Measurements from ENCODE around the gene OR10C1.

Gene OR10C1

GRCh38 chr6:29477923-29478450 lies 38.9 kb downstream of the OR10C1 start:
- no peak for DNase-seq

- DNase-seq, result no peak
Measured at GRCh38 chr6:29478740-29479139, 39.6 kb downstream of the OR10C1 start.

DNA sequence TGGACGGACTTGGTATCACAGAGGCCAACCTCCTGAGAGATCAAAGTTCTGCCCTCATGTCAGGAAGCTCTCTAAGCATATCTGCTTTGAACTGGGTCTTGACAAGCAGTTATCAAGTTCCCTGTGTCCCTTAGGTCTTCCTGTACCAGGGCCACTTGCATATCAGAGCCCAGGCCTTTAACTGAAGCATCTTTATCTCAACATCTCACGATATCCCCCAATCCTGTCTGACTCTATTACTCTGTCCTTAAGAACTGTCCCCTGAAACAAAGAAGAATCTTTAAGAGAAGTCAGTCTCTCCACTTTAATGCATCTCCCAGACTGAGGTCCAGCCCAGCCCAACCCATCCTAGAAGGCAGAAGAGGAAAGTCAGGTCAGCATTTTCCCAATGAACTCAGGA lies 40.5 kb downstream of the OR10C1 start:
- no peak for DNase-seq

GRCh38 chr6:29483186-29483585 lies 44.1 kb downstream of the OR10C1 start:
- no peak for DNase-seq

- DNase-seq, result no peak
Measured at GRCh38 chr6:29483735-29484134, 44.6 kb downstream of the OR10C1 start.

DNA sequence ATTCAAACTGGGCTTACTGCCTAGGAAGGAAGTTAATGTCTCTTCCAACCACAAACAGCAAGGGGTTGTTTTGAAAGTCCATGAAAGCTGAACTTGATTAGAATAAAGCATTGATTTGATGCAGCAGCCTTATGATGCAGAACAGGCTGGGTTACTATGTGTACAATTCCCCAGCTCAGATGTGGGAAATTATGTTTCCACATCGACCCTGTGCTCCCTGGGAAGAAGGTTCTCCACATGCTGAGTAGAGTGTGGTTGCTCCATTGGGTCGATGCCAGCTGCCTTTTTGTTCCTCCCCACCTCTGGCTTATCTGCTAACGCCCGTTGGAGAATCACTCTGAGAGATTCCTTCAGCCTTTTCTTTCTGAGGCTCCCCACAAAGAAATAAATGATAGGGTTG lies 47.5 kb downstream of the OR10C1 start:
- no peak for DNase-seq

GRCh38 chr6:29487131-29487530 lies 48.0 kb downstream of the OR10C1 start:
- DNase-seq, result no peak

DNA sequence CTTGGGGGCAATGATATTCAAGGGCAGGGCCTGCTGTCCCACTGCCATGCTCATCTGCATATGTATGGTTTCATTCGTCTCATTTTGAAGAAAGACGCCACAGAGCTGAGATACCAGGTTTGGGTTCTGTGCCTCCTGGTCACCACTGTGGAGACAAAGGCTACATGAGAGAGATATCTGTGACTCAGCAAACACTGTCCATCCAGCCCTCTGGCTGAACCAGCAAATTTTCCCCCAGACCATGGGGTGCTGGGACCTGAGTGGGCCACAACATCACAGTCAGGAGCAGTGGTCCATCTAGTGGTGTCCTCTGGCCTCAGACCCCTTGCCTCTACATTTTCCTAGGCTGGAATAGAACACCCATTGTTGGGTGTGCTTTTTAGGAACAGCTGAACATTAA lies 48.6 kb downstream of the OR10C1 start, which contains the start of gene MAS1L:
Gene MAS1L (minus strand): TSS at position 297 of the 400 bp plus-strand sequence. CDS start 54 bp downstream, at position 243.
- DNase-seq, result no peak

GRCh38 chr6:29488874-29489273 lies 49.8 kb downstream of the OR10C1 start:
- DNase-seq, result no peak

DNA sequence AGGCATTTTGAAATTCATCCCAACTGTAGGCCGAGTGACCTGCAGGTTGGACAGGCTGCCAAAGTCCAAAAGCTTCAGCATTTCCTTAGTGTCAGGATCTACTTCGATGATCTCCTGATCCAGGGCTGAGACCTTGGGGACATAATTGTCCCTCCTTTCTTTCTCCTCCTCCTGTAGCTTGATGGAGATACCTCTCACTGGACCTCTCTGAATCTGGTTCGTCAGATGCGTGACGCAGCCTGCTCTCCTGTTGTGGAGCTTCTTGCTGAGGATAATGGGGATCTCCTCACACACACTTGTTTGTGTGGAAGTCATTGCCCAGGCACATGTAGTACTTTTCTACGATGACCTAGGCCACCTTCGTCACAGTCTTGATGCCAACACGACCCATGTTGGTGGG lies 50.2 kb downstream of the OR10C1 start:
- no peak for DNase-seq

DNA sequence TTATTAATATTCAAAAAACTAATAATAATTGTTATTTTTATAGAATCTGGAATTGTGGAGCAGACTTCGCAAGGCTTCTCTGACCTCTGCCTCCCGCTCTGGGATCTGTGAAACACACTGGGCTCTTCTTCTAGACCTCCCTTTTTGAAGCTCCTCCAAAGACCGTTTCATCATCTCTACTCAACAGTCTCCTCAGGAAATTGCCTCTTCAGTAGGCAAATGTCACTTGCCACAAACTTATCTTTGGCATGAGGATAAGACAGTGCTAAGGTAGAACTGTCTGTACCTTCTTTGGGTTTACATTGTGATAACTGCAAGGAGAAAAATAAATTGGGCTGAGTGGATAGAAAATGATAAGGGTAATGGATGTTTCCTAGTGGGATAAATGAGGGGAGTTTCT lies 50.9 kb downstream of the OR10C1 start:
- no peak for DNase-seq

GRCh38 chr6:29490552-29490951 lies 51.4 kb downstream of the OR10C1 start:
- no peak for DNase-seq

Data from amygdala (tissue), 56 donors.